HepG2 (cell line): ENCODE measurements around the gene TUBA4A. TPM values are rescaled to one million over a fixed set of nuclear protein-coding genes. Genes with fewer than 3 reads are reported as not detected.

ENCODE experiments used
- MXD1 ChIP-seq: sonication (generic); formaldehyde crosslinking; IDR thresholded peaks from 2 replicates; pipeline ENCODE4 v1.4.0; 2020; ENCODE audit warnings: mild to moderate bottlenecking, missing genetic modification reagents
- NAIF1 ChIP-seq: sonication (generic); formaldehyde crosslinking; IDR thresholded peaks from 2 replicates; pipeline ENCODE4 v1.5.0; 2020; ENCODE audit warnings: mild to moderate bottlenecking, missing genetic modification reagents, borderline replicate concordance
- NFRKB ChIP-seq: fragments of 450-650 bp; IDR thresholded peaks from 2 replicates; pipeline ENCODE4 v1.6.1; 2017
- NR2F6 ChIP-seq, 2 experiments: IDR thresholded peaks; 2 replicates each; pipeline ENCODE4 v1.6.1; 2016; ENCODE audit warnings: antibody characterized with exemption in 1 of 2, mild to moderate bottlenecking in 1 of 2
- ONECUT2 ChIP-seq: sonication (generic); formaldehyde crosslinking; IDR thresholded peaks from 2 replicates; pipeline ENCODE4 v1.4.0; 2020; ENCODE audit warnings: missing genetic modification reagents
- PHB2 ChIP-seq: fragments of 450-650 bp; IDR thresholded peaks from 2 replicates; pipeline ENCODE4 v1.6.1; 2018; ENCODE audit not compliant: partially characterized antibody
- REST ChIP-seq, 2 experiments: IDR thresholded peaks; 2 replicates each; pipeline ENCODE4 v1.6.1; 2011 to 2012; ENCODE audit warnings: low read length in 2 of 2, borderline replicate concordance in 1 of 2, low read depth in 1 of 2, mild to moderate bottlenecking in 1 of 2, moderate library complexity in 1 of 2
- SP5 ChIP-seq: IDR thresholded peaks from 2 replicates; pipeline ENCODE4 v1.6.1; 2016; ENCODE audit warnings: low read depth, borderline replicate concordance
- SRF ChIP-seq: IDR thresholded peaks from 2 replicates; pipeline ENCODE4 v1.6.1; 2011; ENCODE audit warnings: mild to moderate bottlenecking, low read depth, low read length, moderate library complexity
- TAF15 ChIP-seq: fragments of 200-400 bp; formaldehyde crosslinking; IDR thresholded peaks from one replicate; pipeline ENCODE4 v1.6.1; 2018; ENCODE audit warnings: mild to moderate bottlenecking, low read depth, low read length; ENCODE audit not compliant: poor library complexity, severe bottlenecking
- TRIM24 ChIP-seq: sonication (generic); formaldehyde crosslinking; IDR thresholded peaks from 2 replicates; pipeline ENCODE4 v1.8.0; 2022; ENCODE audit warnings: mild to moderate bottlenecking, missing genetic modification reagents
- WIZ ChIP-seq: sonication (generic); formaldehyde crosslinking; IDR thresholded peaks from 2 replicates; pipeline ENCODE4 v1.5.1; 2020; ENCODE audit warnings: mild to moderate bottlenecking, missing genetic modification reagents
- ZFP1 ChIP-seq: IDR thresholded peaks from 2 replicates; pipeline ENCODE4 v1.6.1; 2016
- ZNF10 ChIP-seq: sonication (generic); formaldehyde crosslinking; IDR thresholded peaks from 2 replicates; pipeline ENCODE4 v1.4.0; 2020; ENCODE audit warnings: mild to moderate bottlenecking, low read depth, missing genetic modification reagents, borderline replicate concordance
- ZNF446 ChIP-seq: sonication (generic); formaldehyde crosslinking; IDR thresholded peaks from 2 replicates; pipeline ENCODE4 v1.5.0; 2020; ENCODE audit warnings: mild to moderate bottlenecking, missing genetic modification reagents
- ZNF552 ChIP-seq: sonication (generic); formaldehyde crosslinking; IDR thresholded peaks from 2 replicates; pipeline ENCODE4 v1.9.0; 2022; ENCODE audit warnings: missing genetic modification reagents, mild to moderate bottlenecking, borderline replicate concordance
- ZNF615 ChIP-seq: sonication (generic); formaldehyde crosslinking; IDR thresholded peaks from 2 replicates; pipeline ENCODE4 v1.5.0; 2020; ENCODE audit warnings: mild to moderate bottlenecking, missing genetic modification reagents, borderline replicate concordance
- ZNF790 ChIP-seq: sonication (generic); formaldehyde crosslinking; IDR thresholded peaks from 2 replicates; pipeline ENCODE4 v1.8.0; 2022; ENCODE audit warnings: missing genetic modification reagents, mild to moderate bottlenecking, borderline replicate concordance
- polyA plus RNA-seq, 8 experiments: library from polyadenylated mRNA; depleted of rRNA in 3 of 8; stranded (reverse) in 7 of 8; unstranded in 1 of 8; fragments of >200 nt; fragmentation: Illumina TruSeq in 4 of 8; extraction: Trizol in 4 of 8; gene quantifications; 2 replicates each; pipeline versions ENCODE4 v1.2.1 to v1.2.3, GENCODE V29; 2011 to 2016; ENCODE audit warnings: low read depth in 4 of 8, missing spikeins in 1 of 8, mixed read lengths in 1 of 8; ENCODE audit not compliant: insufficient read depth in 1 of 8
- total RNA-seq, 5 experiments: library from RNA; depleted of rRNA; stranded (reverse); fragments of >200 nt; fragmentation: Illumina TruSeq; extraction: Trizol; gene quantifications; 2 replicates each; pipeline ENCODE4 v1.2.3, GENCODE V29; 2016; ENCODE audit warnings: low read depth in 1 of 5
- TF ChIP-seq, protein P1 (sequence below): sonication (generic); formaldehyde crosslinking; IDR thresholded peaks from 2 replicates; pipeline ENCODE4 v1.8.1; 2023; ENCODE audit warnings: mild to moderate bottlenecking, moderate library complexity, missing genetic modification reagents

Gene TUBA4A
- total and polyA plus RNA-seq, 2 of the 13 experiments (the other 11 are each of a cell fraction or from before 2014, with no cell fraction given), result 1.3 to 12.7 TPM

DNA sequence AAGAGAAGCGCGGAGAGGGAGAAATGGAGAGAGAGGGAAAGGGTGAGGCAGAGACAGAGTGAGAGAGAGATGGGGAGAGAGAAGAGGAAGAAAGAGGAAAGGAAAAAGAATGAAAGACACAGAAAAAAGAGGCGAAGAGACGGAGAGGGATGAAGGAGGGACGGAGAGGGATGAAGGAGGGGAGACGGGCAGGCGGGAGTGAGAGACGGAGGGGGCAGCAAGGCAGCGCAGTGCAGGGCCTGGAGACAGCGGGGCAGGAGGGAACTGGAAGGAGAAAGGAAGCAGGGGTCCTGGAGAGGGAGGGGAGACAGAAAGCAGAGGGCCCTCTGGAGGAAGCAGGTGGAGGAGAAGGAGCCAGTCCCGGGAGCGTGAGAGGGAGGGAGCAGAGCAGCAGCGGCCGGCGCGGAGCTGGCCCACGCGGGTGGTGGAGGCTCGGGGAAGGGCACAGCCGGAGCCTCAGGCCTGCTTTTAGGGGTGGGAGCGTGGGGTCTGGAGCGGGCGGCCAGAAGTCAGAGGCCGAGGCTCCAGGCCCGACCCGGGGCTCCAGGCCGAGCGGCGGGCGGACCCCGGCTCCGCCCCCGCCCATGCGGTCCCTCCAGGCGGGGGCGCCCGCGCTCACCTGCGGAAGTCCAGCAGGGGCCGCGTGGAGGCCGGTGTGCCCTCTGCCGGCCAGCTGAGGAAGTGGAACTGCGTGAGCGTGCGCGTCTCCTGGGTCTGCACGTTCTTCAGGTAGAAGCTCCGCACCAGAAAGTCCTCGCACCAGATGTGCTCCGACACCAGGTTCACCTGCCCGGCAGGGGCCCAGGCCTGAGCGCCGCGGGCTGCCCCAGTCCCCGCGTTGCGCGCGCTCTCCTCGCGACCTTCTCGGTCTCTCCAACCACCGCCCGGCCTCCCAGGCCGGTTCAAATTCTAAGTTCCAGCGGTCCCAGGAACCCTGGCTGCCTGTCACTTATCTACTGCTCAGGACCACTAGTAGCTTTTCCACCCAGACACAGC lies 40.9 kb upstream of the TUBA4A start (continued):
- TF ChIP-seq, protein P1, sequence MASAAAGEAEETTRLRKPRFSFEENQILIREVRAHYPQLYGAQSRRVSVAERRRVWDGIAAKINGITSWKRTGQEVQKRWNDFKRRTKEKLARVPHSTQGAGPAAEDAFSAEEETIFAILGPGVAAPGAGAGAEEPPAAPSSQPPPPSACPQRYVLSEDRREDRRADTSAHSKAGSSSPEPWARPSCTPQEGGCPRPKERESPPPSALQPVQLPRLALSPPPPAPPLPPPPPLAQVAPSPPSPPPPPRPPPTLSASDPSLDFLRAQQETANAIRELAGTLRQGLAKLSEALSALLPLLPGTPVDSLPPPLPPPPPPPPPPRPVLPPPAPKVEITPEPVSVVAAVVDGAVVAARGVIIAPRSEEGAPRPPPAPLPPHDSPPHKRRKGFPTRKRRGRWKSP, result no peak; the same call in 1 of the 2 replicates
- TF ChIP-seq ZNF10 (CRISPR knock-in tag), result no peak
- no peak for TF ChIP-seq ONECUT2
- 0 out of 2 replicates have a peak, but pooled peaks have one; percentile 24 for TF ChIP-seq WIZ
- TF ChIP-seq NFRKB, result no peak
- peak; percentile 54; the same call in 1 of the 2 replicates for TF ChIP-seq ZNF552
- TF ChIP-seq ZNF790, result peak; percentile 87; the same call in 1 of the 2 replicates
- no peak for TF ChIP-seq ZNF615 (CRISPR knock-in tag)
- TF ChIP-seq ZFP1, result peak; percentile 83; the same call in 1 of the 2 replicates
- no peak for TF ChIP-seq TRIM24 (CRISPR knock-in tag)
- TF ChIP-seq NR2F6 (IDR thresholded peaks at IDR 0.05), result no peak
- TF ChIP-seq NR2F6 (CRISPR knock-in tag; IDR thresholded peaks at IDR 0.05), result peak; percentile 64; the same call in 1 of the 2 replicates
- peak; percentile 89 for TF ChIP-seq SP5 (CRISPR knock-in tag)
- TF ChIP-seq TAF15, result no peak
- TF ChIP-seq REST (IDR thresholded peaks at IDR 0.05; ENCODE audit: borderline replicate concordance in 1 of 2, low read depth in 1 of 2, low read length in 2 of 2), result no peak; a peak in 3 of 4 replicates
- TF ChIP-seq NAIF1 (CRISPR knock-in tag), result no peak
- peak; percentile 33; the same call in 1 of the 2 replicates for TF ChIP-seq SRF
- TF ChIP-seq PHB2, result no peak
- TF ChIP-seq ZNF446, result no peak
- peak; percentile 81 for TF ChIP-seq MXD1 (CRISPR knock-in tag)
